Mononuclear cell (primary cell): Measurements from ENCODE around the gene YLPM1. TPM values are rescaled to one million over a fixed set of nuclear protein-coding genes. Genes with fewer than 3 reads are reported as not detected.

Experiments
- H3K27me3 ChIP-seq: 2 replicates; pipeline ENCODE4 v1.6.0; 2011; ENCODE audit warnings: low read length, control low read depth; ENCODE audit not compliant: insufficient read depth
- H3K4me1 ChIP-seq: 2 replicates; pipeline ENCODE4 v1.5.1; 2011; ENCODE audit warnings: mild to moderate bottlenecking, low read length, control low read depth; ENCODE audit not compliant: insufficient read depth
- H3K4me3 ChIP-seq: 2 replicates; pipeline ENCODE4 v1.5.1; 2011; ENCODE audit warnings: mild to moderate bottlenecking, low read length, moderate library complexity
- H3K9me3 ChIP-seq: 2 replicates; pipeline ENCODE4 v1.5.1; 2011; ENCODE audit warnings: low read depth, mild to moderate bottlenecking, control low read depth, low read length
- total RNA-seq: library from RNA; depleted of rRNA; stranded (reverse); fragments of >200 nt; gene quantifications from one replicate; pipeline ENCODE4 v1.2.3, GENCODE V29; 2012

YLPM1 gene
- total RNA-seq, 1 donor, result 84.7 TPM

DNA sequence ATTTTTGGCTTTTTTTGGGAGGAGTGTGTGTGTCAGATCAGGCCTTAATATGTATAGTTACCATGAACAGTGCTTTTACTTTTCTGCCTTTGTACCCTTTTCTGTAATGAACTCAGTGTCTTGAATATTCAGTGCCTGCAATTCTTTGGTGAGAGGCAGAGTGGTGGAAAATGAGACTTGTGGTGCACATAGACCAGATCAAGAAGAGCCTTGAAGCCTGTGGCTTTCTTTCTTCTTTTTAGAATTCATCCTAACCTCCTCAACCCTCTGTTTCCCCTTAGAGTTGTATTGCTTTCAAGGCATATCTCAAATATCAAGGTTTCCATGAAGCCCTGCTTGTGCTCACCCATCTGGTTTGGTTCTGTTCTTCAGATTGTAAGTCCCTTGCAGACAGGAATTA lies 2.6 kb downstream of the YLPM1 start:
- Histone ChIP-seq H3K9me3 (no peaks in the 10 kb centered on the region), H3K4me1 (peaks cover 53% of the 10 kb centered on the region), H3K4me3 (no peak overlapping the region), H3K27me3 (no peaks in the 10 kb centered on the region)

DNA sequence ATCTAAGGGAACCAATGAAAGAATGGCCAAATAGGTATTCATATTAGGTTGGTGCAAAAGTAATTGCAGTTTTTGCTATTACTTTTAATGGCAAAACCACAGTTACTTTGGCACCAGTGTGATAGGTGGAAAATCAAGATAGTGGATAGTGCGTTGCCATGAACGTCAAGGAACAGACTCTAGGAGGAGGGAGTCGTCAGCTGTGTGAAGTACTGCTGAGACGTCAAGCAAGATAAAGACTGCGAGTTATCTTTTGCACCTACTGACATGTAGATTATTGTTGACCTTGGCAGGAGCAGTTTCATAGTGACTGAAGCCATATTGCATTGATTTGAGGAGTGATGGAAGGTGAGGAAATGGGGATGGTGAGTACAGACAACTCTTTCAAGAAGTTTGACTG lies 8.3 kb downstream of the YLPM1 start:
- H3K27me3 ChIP-seq, result no peaks in the 10 kb centered on the region
- no peak overlapping the region for H3K4me3 ChIP-seq
- H3K9me3 ChIP-seq, result no peaks in the 10 kb centered on the region
- peaks cover 21% of the 10 kb centered on the region for H3K4me1 ChIP-seq

DNA sequence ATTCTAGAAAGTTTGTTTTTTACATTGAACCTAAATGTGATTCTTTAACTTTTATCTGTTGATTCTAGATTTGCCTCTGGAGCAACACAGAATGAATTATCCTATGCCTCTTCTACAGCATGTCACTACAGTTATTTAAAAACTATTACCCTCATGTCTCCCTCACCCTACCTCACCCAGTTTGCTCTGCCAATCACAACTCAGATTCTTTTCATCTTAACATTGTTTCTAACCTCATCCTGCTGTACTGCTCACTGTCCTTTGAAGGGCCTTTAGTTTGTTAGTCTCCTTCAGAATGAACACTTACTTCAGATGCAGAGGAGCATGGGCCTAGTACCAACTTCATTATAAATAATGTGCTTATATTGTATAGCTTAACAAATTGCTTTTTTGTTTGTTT lies 21.5 kb downstream of the YLPM1 start:
- Histone ChIP-seq H3K27me3 (no peaks in the 10 kb centered on the region), H3K9me3 (no peaks in the 10 kb centered on the region), H3K4me3 (no peak overlapping the region), H3K4me1 (no peaks in the 10 kb centered on the region)

DNA sequence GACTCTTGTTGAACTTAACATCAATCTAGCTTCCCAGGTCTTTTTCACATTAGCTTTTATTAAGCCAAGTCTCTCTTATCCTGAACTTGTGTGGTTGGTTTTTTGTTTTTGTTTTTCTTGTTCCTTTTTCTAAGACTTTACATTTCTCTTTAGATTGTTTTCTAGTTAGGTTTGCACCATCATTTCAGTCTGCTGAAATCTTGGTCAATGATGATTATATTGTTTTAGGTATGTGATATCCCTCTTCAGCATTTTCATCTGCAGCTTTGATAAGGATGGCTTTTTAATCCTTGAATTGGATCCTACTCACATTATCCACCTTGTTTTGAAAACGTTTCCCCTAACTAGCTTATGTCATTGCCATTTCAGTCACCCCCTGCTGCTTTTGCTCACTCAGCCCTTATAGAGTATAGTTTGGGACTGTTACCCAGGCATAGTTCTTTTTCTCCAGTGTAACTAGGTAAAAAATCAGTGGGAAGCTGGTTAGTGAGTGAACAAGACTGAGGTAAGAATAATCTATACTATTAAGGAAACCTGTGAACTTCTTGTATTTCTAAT lies 22.0 kb downstream of the YLPM1 start:
- Histone ChIP-seq H3K4me1 (no peaks in the 10 kb centered on the region), H3K4me3 (no peak overlapping the region), H3K27me3 (no peaks in the 10 kb centered on the region), H3K9me3 (no peaks in the 10 kb centered on the region)

DNA sequence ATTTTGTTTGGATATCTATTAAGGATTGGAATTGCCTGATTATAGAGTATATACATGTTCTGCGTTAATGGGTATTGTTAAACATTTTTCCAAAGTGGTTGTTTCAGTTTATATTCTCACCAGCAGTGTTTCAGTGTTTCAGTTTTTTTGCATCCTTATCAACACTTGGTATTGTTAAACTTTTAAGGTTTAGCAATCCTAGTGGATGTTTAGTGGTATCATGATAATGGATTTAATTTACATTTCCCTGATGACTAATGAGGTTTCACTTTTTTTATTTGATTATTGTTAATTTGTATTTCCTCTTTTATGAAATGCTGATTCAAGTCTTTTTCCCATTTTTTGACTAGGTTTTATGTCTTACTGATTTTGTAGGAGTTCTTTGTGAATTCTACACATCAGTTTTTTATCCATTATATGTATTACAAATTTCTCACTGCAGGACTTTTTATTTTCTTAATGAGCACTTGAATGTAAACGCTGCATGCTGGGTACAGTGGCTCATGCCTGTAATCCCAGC lies 23.7 kb downstream of the YLPM1 start:
- Histone ChIP-seq H3K4me3 (no peak overlapping the region), H3K4me1 (no peaks in the 10 kb centered on the region), H3K9me3 (no peaks in the 10 kb centered on the region), H3K27me3 (no peaks in the 10 kb centered on the region)

DNA sequence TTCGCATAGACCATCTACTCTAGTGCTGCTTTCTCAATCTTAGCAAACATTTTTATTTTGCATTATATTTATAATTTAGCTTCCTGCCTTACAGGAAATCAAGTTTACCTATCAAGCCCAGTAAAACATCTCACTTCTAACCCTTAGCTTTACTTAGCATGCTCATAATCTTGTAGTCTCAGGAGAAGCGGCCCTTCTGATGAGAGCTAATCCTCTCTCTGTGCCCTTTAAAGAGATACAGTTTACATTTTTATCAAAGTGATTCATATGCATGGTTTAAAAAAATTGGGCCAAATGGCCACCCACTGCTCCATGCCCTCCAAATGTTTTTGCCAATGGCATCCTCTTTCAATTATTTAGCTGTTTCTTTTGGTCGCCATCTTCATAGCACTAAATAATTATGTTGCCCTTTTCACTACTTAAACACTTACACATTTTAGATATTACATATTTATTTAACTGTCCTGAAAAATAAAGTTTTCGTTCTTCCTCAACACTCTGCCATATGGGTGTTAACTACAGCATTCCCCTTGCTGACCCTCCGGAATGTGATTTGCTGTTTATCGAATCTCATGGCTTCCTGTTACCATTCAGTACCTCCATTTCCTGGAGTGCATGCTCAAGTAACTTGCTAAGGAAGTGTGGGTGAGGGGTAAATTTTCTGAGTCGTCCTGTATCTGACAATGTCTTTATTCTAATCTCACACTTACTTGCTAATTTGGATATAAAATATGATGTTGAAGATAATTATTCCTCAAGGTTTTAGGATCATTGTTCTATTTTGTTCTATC lies 29.3 kb downstream of the YLPM1 start:
- H3K4me3 ChIP-seq, result no peak overlapping the region
- H3K9me3 ChIP-seq, result no peaks in the 10 kb centered on the region
- peaks cover 15% of the 10 kb centered on the region for H3K4me1 ChIP-seq
- H3K27me3 ChIP-seq, result no peaks in the 10 kb centered on the region

DNA sequence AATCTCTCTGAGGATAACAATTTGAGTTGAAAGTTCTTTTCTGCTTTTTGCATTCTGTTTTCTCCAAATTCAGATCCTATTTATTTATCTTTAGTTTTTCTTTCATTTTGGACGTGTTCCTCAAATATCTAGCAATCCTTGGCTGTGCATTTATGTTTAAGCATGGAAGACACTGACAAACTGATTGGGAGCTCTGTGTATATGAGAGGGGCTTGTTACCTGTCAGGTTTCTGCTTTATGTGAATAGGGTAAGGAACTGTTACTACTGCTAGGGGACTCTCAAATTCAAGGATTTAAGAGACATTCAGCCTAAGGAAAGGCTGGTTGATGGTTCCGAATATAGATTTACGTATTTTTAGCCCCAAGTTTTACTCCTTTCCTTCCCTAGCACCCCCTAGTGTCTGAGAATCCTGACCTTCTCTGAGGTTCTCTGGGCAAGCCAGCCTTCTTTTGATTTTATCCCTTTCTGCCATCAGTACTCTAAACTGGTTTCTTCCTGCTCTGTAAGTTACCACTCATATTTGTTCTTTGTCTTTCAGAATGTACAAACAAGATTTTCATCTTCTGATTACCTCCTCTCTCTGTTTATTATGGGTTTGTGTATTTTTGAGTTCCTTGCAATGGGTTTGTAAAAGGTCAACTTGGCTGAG lies 30.5 kb downstream of the YLPM1 start:
- Histone ChIP-seq H3K27me3 (no peaks in the 10 kb centered on the region), H3K4me1 (peaks cover 15% of the 10 kb centered on the region), H3K4me3 (no peak overlapping the region), H3K9me3 (no peaks in the 10 kb centered on the region)

DNA sequence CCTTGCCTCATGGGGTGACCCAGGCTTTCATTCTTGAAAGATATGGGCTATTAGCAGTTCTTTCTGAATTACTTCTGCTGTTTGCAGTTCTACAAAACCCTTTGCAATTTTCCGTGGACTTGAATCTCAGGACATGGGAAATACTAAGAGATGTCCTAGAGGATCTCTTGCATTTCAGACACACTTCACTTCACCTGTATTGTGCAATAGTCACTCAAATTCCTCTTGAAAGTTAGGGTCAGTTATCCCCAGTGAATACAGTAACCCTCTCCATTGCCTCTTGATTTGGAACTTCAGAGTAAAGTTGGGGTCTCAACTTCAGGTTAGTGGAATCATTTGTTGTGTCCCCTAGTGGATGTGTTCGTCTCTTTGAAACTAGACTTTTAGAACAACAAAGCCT lies 31.8 kb downstream of the YLPM1 start:
- Histone ChIP-seq H3K9me3 (no peaks in the 10 kb centered on the region), H3K4me3 (no peak overlapping the region), H3K27me3 (no peaks in the 10 kb centered on the region), H3K4me1 (peaks cover 15% of the 10 kb centered on the region)

DNA sequence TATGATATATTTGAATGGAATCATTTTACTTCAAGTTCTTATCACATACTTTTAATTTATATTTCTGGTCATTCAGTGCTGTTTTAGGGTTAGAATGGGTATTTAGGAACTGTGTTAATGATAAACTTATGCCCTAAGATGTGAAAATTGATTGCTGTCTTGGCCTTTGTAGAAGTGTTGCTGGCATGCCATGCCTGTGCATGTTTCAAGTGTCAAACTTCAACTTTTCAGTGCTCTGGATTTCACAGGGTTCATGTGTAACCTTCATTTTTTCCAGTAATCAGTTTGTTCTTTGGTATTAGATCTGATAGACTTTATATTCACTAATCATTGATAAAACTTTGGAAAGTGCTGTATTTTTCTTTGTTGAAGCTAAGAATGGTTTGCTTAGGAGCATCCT lies 36.6 kb downstream of the YLPM1 start:
- Histone ChIP-seq H3K4me3 (no peak overlapping the region), H3K4me1 (no peaks in the 10 kb centered on the region), H3K9me3 (no peaks in the 10 kb centered on the region), H3K27me3 (no peaks in the 10 kb centered on the region)

DNA sequence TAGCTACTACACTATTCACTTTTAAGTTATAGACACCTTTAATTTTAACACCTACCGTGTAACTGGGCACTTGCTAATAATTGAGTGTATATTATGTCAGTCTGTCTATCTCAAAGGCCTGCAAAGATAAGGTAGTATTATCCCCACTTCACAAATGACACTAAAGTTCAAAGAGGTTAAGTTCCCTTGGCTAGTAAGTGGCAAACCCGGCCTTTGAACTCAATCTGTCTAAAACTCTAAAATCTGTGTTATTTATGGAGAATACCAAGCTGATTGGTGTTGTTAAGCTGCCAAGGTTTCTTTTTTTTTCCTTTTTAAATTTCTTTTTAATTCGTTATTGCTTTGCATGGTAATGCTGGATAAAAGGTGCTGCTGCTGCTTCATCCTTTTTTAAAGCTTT lies 37.7 kb downstream of the YLPM1 start:
- no peak overlapping the region for H3K4me3 ChIP-seq
- H3K9me3 ChIP-seq, result no peaks in the 10 kb centered on the region
- H3K27me3 ChIP-seq, result no peaks in the 10 kb centered on the region
- no peaks in the 10 kb centered on the region for H3K4me1 ChIP-seq

DNA sequence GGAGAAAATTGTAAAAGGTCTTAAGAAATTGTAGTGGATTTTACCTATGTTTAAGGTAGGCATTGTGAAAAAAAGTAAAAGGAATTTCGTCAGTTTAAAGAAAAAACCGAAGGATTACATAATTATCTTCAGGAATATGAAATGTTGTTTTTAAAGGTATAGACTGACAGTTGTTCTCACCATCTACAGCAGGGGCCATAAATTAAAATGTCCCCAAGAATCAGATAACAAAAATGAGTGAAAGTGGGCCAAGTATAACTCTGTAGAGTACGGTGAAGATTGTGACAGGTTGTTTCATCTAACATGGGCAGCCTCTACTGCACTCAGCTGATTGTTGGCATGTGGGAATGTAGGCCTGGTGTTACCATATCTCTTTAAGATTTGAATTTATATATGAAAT lies 38.3 kb downstream of the YLPM1 start:
- no peaks in the 10 kb centered on the region for H3K4me1 ChIP-seq
- no peaks in the 10 kb centered on the region for H3K9me3 ChIP-seq
- no peaks in the 10 kb centered on the region for H3K27me3 ChIP-seq
- no peak overlapping the region for H3K4me3 ChIP-seq

DNA sequence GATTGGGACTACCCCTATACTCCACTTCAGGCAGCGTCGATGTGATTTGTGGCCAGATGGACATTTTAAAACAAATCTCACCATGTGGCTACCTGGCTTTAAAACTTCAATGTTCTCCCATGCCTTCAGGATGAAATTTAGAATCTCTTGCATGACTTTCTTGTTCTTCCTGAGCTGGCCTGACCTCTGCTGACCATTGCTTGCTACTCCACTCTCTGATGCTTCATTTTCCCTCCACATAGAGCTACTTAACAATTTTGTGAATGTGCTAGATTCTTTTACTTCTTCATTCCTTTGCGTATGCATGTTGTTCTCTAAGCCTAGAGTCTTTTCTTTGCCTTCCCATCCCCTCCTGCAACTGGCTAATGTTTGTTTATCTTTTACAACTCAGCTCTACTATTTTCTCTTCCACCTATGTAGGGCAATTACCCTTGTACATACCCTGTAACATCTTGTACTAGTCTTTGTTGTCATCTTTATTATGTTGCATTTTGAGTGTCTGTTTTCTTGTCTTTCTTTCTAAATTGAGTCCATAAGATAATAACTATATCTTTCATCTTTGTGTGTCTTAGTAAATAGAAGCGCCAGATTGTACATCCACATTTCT lies 41.2 kb downstream of the YLPM1 start:
- no peak overlapping the region for H3K4me3 ChIP-seq
- H3K9me3 ChIP-seq, result no peaks in the 10 kb centered on the region
- no peaks in the 10 kb centered on the region for H3K4me1 ChIP-seq
- no peaks in the 10 kb centered on the region for H3K27me3 ChIP-seq

DNA sequence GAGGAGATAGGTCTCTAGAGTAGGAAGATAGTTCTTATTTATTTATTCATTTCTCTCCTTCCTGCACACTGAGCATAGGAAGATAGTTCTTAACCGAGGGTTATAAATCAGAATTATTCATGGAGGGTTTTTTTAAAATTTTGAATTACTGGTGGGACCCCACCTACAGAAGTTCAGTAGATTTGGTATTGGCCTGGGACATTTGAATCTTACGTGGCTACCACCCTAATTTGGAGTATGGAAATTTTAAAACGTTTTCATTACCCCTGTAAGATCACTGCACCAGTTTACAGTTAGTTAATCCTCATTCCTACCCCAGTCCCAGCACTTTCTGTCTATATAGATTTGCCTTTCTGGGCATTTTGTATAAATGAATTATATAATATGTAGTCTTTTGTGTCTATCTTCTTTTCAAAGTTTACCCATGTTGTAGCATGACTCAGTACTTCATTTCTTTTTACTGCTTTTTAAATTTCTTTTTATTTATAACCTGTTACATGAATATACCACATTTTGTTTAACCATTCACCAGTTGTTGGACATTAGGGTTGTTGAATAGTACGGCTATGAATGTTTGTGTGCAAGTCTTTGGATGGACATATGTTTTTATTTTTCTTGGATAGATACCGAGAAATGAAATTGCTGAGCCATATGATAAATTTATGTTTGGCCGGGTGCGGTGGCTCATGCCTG lies 44.9 kb downstream of the YLPM1 start:
- no peaks in the 10 kb centered on the region for H3K9me3 ChIP-seq
- no peaks in the 10 kb centered on the region for H3K27me3 ChIP-seq
- H3K4me1 ChIP-seq, result no peaks in the 10 kb centered on the region
- H3K4me3 ChIP-seq, result no peak overlapping the region

DNA sequence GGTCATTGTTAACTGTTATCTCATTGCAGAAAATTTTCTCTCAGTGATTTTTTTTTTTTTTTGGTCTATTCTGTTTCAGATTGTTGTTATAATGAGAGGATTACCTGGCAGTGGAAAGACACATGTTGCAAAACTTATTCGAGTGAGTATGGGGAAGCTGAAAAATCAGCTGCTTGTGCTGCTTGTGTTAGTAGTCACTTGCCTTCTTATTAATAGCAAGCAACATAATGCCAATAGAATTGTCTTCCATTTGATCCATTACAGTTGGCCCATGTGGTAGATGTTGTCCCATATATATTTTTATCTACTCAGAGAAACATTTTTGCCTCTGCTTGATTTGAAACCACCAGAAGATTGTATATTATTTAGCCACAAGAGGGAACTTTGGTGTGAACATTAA lies 53.0 kb downstream of the YLPM1 start:
- Histone ChIP-seq H3K4me3 (no peak overlapping the region), H3K9me3 (no peaks in the 10 kb centered on the region), H3K27me3 (no peaks in the 10 kb centered on the region), H3K4me1 (no peaks in the 10 kb centered on the region)

DNA sequence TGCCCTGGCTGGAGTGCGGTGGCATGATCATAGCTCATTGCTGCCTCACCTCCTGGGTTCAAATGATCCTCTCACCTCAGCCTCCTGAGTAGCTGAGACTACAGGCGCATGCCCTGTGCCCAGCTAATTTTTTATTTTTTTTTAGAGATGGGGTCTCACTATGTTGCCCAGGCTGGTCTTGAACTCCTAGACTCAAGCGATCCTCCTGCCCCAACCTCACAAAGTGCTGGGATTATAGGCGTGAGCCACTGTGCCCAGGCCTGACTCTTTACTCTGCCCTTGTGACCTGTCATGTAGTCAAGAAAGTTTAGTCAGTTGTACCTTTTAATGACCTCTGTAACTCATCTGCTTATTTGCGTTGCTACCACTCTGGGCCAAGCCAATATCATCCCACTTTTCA lies 57.2 kb downstream of the YLPM1 start:
- Histone ChIP-seq H3K4me3 (no peak overlapping the region), H3K4me1 (no peaks in the 10 kb centered on the region), H3K27me3 (no peaks in the 10 kb centered on the region), H3K9me3 (no peaks in the 10 kb centered on the region)
